ENCODE data around the gene TMEM135. TPM values are rescaled to one million over a fixed set of nuclear protein-coding genes. Genes with fewer than 3 reads are reported as not detected.
"Not testable (repeated sequence)": the region's sequence is repeated elsewhere in the genome, so short reads cannot be mapped to it uniquely, and the experiment has no call there.

The TMEM135 gene
- total and polyA plus RNA-seq, 12 donors = 3.4 to 28.6 (median 16.9) TPM

DNA sequence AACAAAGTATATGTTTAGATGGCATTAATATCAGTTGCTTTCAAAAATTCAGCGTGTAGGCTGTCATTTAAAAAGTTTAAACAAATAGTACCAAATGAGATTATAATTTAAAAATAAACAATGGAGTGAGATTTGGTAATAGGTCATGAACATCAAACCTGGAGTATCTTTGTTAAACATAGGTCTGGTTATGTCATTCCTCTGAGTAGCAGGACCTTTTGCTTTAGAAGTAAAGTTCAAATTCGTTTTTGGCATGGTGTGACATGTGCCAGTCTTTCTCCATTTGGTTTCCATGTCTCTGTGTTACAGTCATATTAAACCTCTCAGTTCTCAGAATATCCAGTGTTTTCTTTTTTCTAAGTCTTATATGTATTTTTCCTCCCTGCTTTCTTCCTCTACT lies 242.4 kb downstream of the TMEM135 start:
- intact Hi-C loops (cut with DNase I) = loop anchor here in 5 of 10 donors (5.0 to 10.0 kb wide), 4 partner anchors 288 to 415 kb away; no protein-coding TSS in a partner anchor
- DNase-seq (no peak), ATAC-seq (no peak)
- no peaks in the 10 kb centered on the region for H3K36me3 ChIP-seq
- 67 to 75% methylated on average over 2 of the region's 2 CpGs for WGBS, 2 donors
- H3K27me3 ChIP-seq = no peaks in the 10 kb centered on the region
- no peak overlapping the region for H3K27ac ChIP-seq
- TF ChIP-seq, protein P1, sequence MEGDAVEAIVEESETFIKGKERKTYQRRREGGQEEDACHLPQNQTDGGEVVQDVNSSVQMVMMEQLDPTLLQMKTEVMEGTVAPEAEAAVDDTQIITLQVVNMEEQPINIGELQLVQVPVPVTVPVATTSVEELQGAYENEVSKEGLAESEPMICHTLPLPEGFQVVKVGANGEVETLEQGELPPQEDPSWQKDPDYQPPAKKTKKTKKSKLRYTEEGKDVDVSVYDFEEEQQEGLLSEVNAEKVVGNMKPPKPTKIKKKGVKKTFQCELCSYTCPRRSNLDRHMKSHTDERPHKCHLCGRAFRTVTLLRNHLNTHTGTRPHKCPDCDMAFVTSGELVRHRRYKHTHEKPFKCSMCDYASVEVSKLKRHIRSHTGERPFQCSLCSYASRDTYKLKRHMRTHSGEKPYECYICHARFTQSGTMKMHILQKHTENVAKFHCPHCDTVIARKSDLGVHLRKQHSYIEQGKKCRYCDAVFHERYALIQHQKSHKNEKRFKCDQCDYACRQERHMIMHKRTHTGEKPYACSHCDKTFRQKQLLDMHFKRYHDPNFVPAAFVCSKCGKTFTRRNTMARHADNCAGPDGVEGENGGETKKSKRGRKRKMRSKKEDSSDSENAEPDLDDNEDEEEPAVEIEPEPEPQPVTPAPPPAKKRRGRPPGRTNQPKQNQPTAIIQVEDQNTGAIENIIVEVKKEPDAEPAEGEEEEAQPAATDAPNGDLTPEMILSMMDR (IDR thresholded peaks at IDR 0.05) = no peak
- peaks cover 0 to 31% (median 5%) of the 10 kb centered on the region in 9 donors for H3K4me1 ChIP-seq
- H3K4me3 ChIP-seq = no peak overlapping the region
- no peaks in the 10 kb centered on the region for H3K9me3 ChIP-seq

DNA sequence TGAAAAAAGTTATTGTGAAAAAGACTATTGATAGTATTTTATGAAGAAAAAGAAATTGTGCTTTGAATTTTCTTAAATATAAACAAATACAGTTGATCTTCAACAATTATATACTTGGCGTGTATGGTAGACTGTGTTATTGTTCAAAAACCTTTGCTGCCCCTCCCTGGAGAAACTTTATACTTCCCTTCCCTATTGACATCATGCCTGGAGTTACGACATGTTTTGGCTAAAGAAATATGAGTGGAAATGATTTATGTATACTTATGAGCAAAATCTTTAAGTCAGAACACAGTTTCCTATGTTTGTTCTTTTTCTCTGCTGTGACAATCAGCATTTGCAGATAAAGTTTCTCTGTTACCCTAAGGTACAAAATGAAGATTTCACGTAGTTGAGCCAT lies 243.8 kb downstream of the TMEM135 start:
- Histone ChIP-seq H3K4me1 (peaks cover 0 to 25% (median 5%) of the 10 kb centered on the region in 9 donors), H3K27ac (peak overlapping the region in 1 of 10 donors; percentile 11), H3K9me3 (no peaks in the 10 kb centered on the region), H3K27me3 (no peaks in the 10 kb centered on the region), H3K4me3 (no peak overlapping the region), H3K36me3 (peaks cover 0 to 2% (median 0%) of the 10 kb centered on the region in 9 donors)
- intact Hi-C loops (cut with DNase I) = loop anchor here in 5 of 10 donors (5.0 to 10.0 kb wide), 4 partner anchors 289 to 417 kb away; no protein-coding TSS in a partner anchor
- TF ChIP-seq, protein P1 (IDR thresholded peaks at IDR 0.05) = peak; percentile 14 to 69 (median 43)
- WGBS, 2 donors = 46 to 59% methylated on average over 3 of the region's 3 CpGs
- DNase-seq = peak in 1 of 2 donors; percentile 24
- peak in 7 of 8 donors; percentile 57 to 90 (median 84) for ATAC-seq

DNA sequence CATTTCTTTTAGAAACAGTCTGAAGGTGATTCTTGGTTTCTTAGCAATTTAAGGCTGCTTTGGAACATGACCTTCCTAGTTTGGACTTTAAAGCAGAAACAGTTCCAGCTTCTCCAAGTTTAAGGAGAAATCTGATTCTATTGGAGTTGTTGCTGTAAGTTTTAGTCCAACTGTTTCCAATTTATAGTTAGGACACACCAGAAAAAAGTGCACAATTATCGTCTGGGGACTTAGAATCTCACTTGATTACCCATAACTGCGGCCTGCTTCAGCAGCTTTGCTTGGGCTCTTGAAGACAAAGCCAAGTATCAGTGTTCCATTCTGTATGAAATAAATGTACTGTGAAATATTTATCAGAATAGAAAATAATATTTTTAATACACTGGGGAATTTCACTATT lies 246.6 kb downstream of the TMEM135 start:
- intact Hi-C loops (cut with DNase I) = loop anchor here in 5 of 10 donors (5.0 to 10.0 kb wide), 4 partner anchors 292 to 420 kb away; no protein-coding TSS in a partner anchor
- Histone ChIP-seq H3K27me3 (no peaks in the 10 kb centered on the region), H3K9me3 (no peaks in the 10 kb centered on the region), H3K4me3 (no peak overlapping the region), H3K27ac (peak overlapping the region in 1 of 10 donors; percentile 37), H3K4me1 (peaks cover 0 to 25% (median 5%) of the 10 kb centered on the region in 9 donors), H3K36me3 (peaks cover 0 to 2% (median 0%) of the 10 kb centered on the region in 9 donors)
- no peak for DNase-seq
- WGBS, 2 donors = 60 to 65% methylated on average over 2 of the region's 2 CpGs
- ATAC-seq = no peak
- TF ChIP-seq, protein P1 (IDR thresholded peaks at IDR 0.05) = no peak

DNA sequence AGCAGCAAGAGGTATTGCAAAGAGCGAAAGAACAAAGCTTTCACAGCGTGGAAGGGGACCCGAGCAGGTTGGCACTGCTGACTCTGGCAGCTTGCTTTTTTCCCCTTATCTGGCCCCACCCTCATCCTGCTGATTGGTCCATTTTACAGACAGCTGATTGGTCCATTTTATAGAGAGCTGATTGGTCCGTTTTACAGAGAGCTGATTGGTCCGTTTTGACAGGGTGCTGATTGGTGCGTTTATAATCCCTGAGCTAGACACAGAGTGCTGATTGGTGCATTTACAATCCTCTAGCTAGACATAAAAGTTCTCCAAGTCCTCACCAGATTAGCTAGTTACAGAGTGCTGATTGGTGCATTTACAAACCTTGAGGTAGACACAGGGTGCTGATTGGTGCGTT lies 247.9 kb downstream of the TMEM135 start:
- H3K27me3 ChIP-seq, H3K36me3 ChIP-seq, ATAC-seq, H3K27ac ChIP-seq, DNase-seq, H3K9me3 ChIP-seq, H3K4me3 ChIP-seq: not testable (repeated sequence)
- intact Hi-C loops (cut with DNase I) = loop anchor here in 3 of 10 donors (5.0 to 10.0 kb wide), 3 partner anchors 343 to 421 kb away; no protein-coding TSS in a partner anchor
- peaks cover 0 to 24% (median 0%) of the 10 kb centered on the region in 9 donors for H3K4me1 ChIP-seq
- WGBS, 2 donors = 90 to 97% methylated on average over 7 of the region's 7 CpGs

DNA sequence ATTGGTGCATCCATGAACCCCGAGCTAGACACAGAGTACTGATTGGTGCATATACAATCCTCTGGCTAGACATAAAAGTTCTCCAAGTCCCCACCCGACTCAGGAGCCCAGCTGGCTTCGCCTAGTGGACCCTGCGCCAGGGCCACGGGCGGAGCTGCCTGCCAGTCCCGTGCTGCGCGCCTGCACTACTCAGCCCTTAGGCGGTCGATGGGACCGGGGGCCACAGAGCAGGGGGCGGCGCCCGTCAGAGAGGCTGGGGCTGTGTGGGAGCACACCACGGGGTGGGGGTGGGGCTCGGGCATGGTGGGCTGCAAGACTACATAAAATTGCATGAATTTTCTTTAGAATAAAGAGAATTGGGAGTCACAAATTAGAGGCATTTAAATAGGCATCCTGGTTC lies 248.6 kb downstream of the TMEM135 start:
- WGBS, 2 donors = 97 to 98% methylated on average over 17 of the region's 17 CpGs
- Histone ChIP-seq H3K4me1 (peaks cover 0 to 18% (median 0%) of the 10 kb centered on the region in 9 donors), H3K27ac (no peak overlapping the region), H3K27me3 (no peaks in the 10 kb centered on the region), H3K36me3 (peaks cover 0 to 2% (median 0%) of the 10 kb centered on the region in 9 donors), H3K4me3 (no peak overlapping the region), H3K9me3 (no peaks in the 10 kb centered on the region)
- intact Hi-C loops (cut with DNase I) = loop anchor here in 3 of 10 donors (5.0 to 10.0 kb wide), 3 partner anchors 344 to 422 kb away; no protein-coding TSS in a partner anchor
- TF ChIP-seq, protein P1 (IDR thresholded peaks at IDR 0.05) = no peak
- ATAC-seq = no peak
- no peak for DNase-seq
